22Rv1 (cell line): ENCODE measurements around the gene GNLY.

Experiments
- CTCF ChIP-seq: fragments of 450-650 bp; IDR thresholded peaks from 2 replicates; pipeline ENCODE4 v1.5.1; 2017; ENCODE audit warnings: mild to moderate bottlenecking
- ZFX ChIP-seq: fragments of 450-650 bp; IDR thresholded peaks from 2 replicates; pipeline ENCODE4 v1.6.1; 2017; ENCODE audit warnings: antibody characterized with exemption, borderline replicate concordance

- TF ChIP-seq CTCF = no peak
- TF ChIP-seq ZFX = no peak
Measured at GRCh38 chr2:85737481-85737880, 43.3 kb downstream of the GNLY start.
